H1 (cell line): ENCODE data around the gene GNL2. TPM values are rescaled to one million over a fixed set of nuclear protein-coding genes. Genes with fewer than 3 reads are reported as not detected.

Source experiments
- CTCF ChIA-PET: fragments of 300-600 bp; sonication (Branson Sonifier 250); formaldehyde crosslinking; loops from one replicate; lab custom pipeline; 2021; ENCODE audit not compliant: partially characterized antibody; lab: Charles Lee
- POLR2A ChIA-PET: fragments of 300-600 bp; sonication (Branson Sonifier 250); formaldehyde crosslinking; loops from one replicate; lab custom pipeline; 2021; ENCODE audit warnings: inconsistent platforms; ENCODE audit not compliant: partially characterized antibody; lab: Charles Lee
- DNase-seq, 2 experiments: peaks; one replicate each; pipeline versions ENCODE4 v3.0.0 to v3.0.0-alpha.2; 2010 to 2022; ENCODE audit warnings: low spot score in 2 of 2, low read depth in 1 of 2, mixed read lengths in 1 of 2
- FAIRE-seq: peaks from 2 replicates; lab custom pipeline; 2011; peaks lifted over from hg19 to GRCh38; lab: Jason Lieb, UNC
- H2AFZ ChIP-seq: 2 replicates; pipeline ENCODE4 v1.8.1; 2012; ENCODE audit warnings: low read length, inconsistent platforms
- H2AK5ac ChIP-seq: 2 replicates; pipeline ENCODE4 v1.6.1; 2013; ENCODE audit warnings: low read depth, low read length
- H2BK120ac ChIP-seq: replicated peaks from 2 replicates; pipeline ENCODE3; 2013; ENCODE audit warnings: low read depth, low read length, inconsistent platforms
- H2BK12ac ChIP-seq: 2 replicates; pipeline ENCODE4 v1.6.1; 2013; ENCODE audit warnings: low read depth, low read length
- H2BK15ac ChIP-seq: 2 replicates; pipeline ENCODE4 v1.6.1; 2013; ENCODE audit warnings: low read length
- H2BK20ac ChIP-seq: 2 replicates; pipeline ENCODE4 v1.6.1; 2013; ENCODE audit warnings: low read length
- H2BK5ac ChIP-seq: 2 replicates; pipeline ENCODE4 v1.6.1; 2013; ENCODE audit warnings: low read depth, low read length
- H3K14ac ChIP-seq: 2 replicates; pipeline ENCODE4 v1.6.1; 2013; ENCODE audit warnings: inconsistent platforms; ENCODE audit not compliant: insufficient read length
- H3K18ac ChIP-seq: 2 replicates; pipeline ENCODE4 v1.6.1; 2013; ENCODE audit warnings: low read length; ENCODE audit errors: extremely low read depth
- H3K23ac ChIP-seq: 2 replicates; pipeline ENCODE4 v1.6.1; 2013; ENCODE audit warnings: inconsistent platforms; ENCODE audit not compliant: insufficient read length
- H3K23me2 ChIP-seq: 2 replicates; pipeline ENCODE4 v1.6.1; 2013; ENCODE audit warnings: low read depth, low read length
- H3K27ac ChIP-seq: 2 replicates; pipeline ENCODE4 v1.6.1; 2011; ENCODE audit warnings: low read depth, low read length, inconsistent platforms
- H3K27me3 ChIP-seq, 4 experiments: replicated peaks in 1 of 4; 1 replicate in 1 of 4; 2 replicates in 3 of 4; pipeline versions ENCODE4 v1.6.1 to v1.8.1; 2011 to 2013; ENCODE audit warnings: low read length in 3 of 4, mild to moderate bottlenecking in 3 of 4, inconsistent platforms in 2 of 4, mixed read lengths in 2 of 4, moderate library complexity in 1 of 4; ENCODE audit not compliant: control insufficient read depth in 3 of 4, insufficient read depth in 3 of 4; ENCODE audit errors: extremely low read depth in 1 of 4
- H3K36me3 ChIP-seq, 4 experiments: 2 replicates each; pipeline versions ENCODE4 v1.6.1 to v1.8.1; 2011 to 2013; ENCODE audit warnings: mild to moderate bottlenecking in 4 of 4, low read length in 3 of 4, moderate library complexity in 2 of 4, control low read depth in 1 of 4, inconsistent platforms in 1 of 4; ENCODE audit not compliant: insufficient read depth in 4 of 4, control insufficient read depth in 2 of 4
- H3K4ac ChIP-seq: replicated peaks from 2 replicates; pipeline ENCODE3; 2013; ENCODE audit warnings: low read length, low read depth, mixed read lengths, inconsistent platforms; ENCODE audit not compliant: insufficient read length
- H3K4me1 ChIP-seq, 4 experiments: replicated peaks in 1 of 4; 1 replicate in 1 of 4; 2 replicates in 3 of 4; pipeline versions ENCODE4 v1.6.1 to v1.8.1; 2011 to 2013; ENCODE audit warnings: low read length in 3 of 4, inconsistent platforms in 2 of 4, mixed read lengths in 1 of 4; ENCODE audit not compliant: insufficient read depth in 4 of 4, control insufficient read depth in 3 of 4
- H3K4me2 ChIP-seq, 2 experiments: 2 replicates each; pipeline versions ENCODE4 v1.6.1 to v1.8.1; 2011 to 2013; ENCODE audit warnings: low read depth in 2 of 2, low read length in 2 of 2, control low read depth in 1 of 2, inconsistent platforms in 1 of 2, mild to moderate bottlenecking in 1 of 2; ENCODE audit not compliant: insufficient read depth in 1 of 2
- H3K4me3 ChIP-seq, 4 experiments: fragments of 200-600, 300-600 bp in 1 of 4; sonication (generic), shearing (Covaris generic), sonication (Bioruptor Twin) in 1 of 4; 2 replicates each; pipeline versions ENCODE4 v1.5.1 to v1.8.1; 2011 to 2016; ENCODE audit warnings: low read length in 4 of 4, low read depth in 3 of 4, control low read depth in 2 of 4, inconsistent platforms in 2 of 4, mild to moderate bottlenecking in 2 of 4, mixed read lengths in 1 of 4, moderate library complexity in 1 of 4; ENCODE audit not compliant: insufficient read depth in 2 of 4; ENCODE audit errors: extremely low read depth in 1 of 4
- H3K56ac ChIP-seq: replicated peaks from 2 replicates; pipeline ENCODE3; 2013; ENCODE audit warnings: low read depth, mild to moderate bottlenecking, mixed read lengths, low read length, inconsistent platforms; ENCODE audit not compliant: insufficient read length
- H3K79me1 ChIP-seq: 2 replicates; pipeline ENCODE4 v1.6.1; 2013; ENCODE audit warnings: low read depth, low read length, control low read depth
- H3K79me2 ChIP-seq, 2 experiments: 2 replicates each; pipeline versions ENCODE4 v1.6.1 to v1.8.1; 2012 to 2013; ENCODE audit warnings: low read length in 2 of 2, mild to moderate bottlenecking in 2 of 2, inconsistent platforms in 1 of 2; ENCODE audit not compliant: insufficient read depth in 2 of 2, control insufficient read depth in 1 of 2
- H3K9ac ChIP-seq, 4 experiments: replicated peaks in 1 of 4; 1 replicate in 1 of 4; 2 replicates in 3 of 4; pipeline versions ENCODE4 v1.6.1 to v1.8.1; 2011 to 2013; ENCODE audit warnings: low read depth in 3 of 4, low read length in 3 of 4, control low read depth in 2 of 4, mild to moderate bottlenecking in 2 of 4, moderate library complexity in 2 of 4, inconsistent platforms in 1 of 4; ENCODE audit errors: extremely low read depth in 1 of 4
- H3K9me3 ChIP-seq, 2 experiments: 2 replicates each; pipeline versions ENCODE4 v1.6.1 to v1.8.1; 2012 to 2013; ENCODE audit warnings: mild to moderate bottlenecking in 2 of 2, moderate library complexity in 2 of 2, control low read depth in 1 of 2, inconsistent platforms in 1 of 2, low read depth in 1 of 2, low read length in 1 of 2, mixed read lengths in 1 of 2; ENCODE audit not compliant: insufficient read depth in 2 of 2
- H4K20me1 ChIP-seq, 2 experiments: replicated peaks in 1 of 2; 2 replicates each; pipeline versions ENCODE3 to v1.8.1; 2011 to 2013; ENCODE audit warnings: inconsistent platforms in 2 of 2, low read length in 2 of 2, mild to moderate bottlenecking in 1 of 2; ENCODE audit not compliant: insufficient read depth in 2 of 2, control insufficient read depth in 1 of 2
- H4K5ac ChIP-seq: 2 replicates; pipeline ENCODE4 v1.6.1; 2013; ENCODE audit warnings: low read length, low read depth, mixed read lengths, inconsistent platforms; ENCODE audit not compliant: insufficient read length
- H4K8ac ChIP-seq: 2 replicates; pipeline ENCODE4 v1.8.0; 2013; ENCODE audit warnings: mild to moderate bottlenecking, moderate library complexity, low read length, inconsistent platforms; ENCODE audit not compliant: insufficient read depth; ENCODE audit errors: extremely low read depth
- H4K91ac ChIP-seq: replicated peaks from 2 replicates; pipeline ENCODE3; 2013; ENCODE audit warnings: low read length, mixed read lengths, inconsistent platforms; ENCODE audit not compliant: insufficient read length
- CTBP2 ChIP-seq: IDR thresholded peaks from 2 replicates; pipeline ENCODE4 v1.7.0; 2011; ENCODE audit warnings: borderline replicate concordance, mild to moderate bottlenecking, moderate library complexity, mixed read lengths, low read length; ENCODE audit not compliant: insufficient read depth, insufficient read length
- SIN3A ChIP-seq, 2 experiments: IDR thresholded peaks in 1 of 2; conservative IDR thresholded peaks in 1 of 2; 2 replicates each; pipeline ENCODE4 v1.6.1; 2011 to 2012; ENCODE audit warnings: low read length in 2 of 2, improper control_type of control experiment in 1 of 2, low read depth in 1 of 2, mild to moderate bottlenecking in 1 of 2
- SP1 ChIP-seq: IDR thresholded peaks from 2 replicates; pipeline ENCODE4 v1.6.1; 2011; ENCODE audit warnings: low read depth, low read length
- SP2 ChIP-seq: IDR thresholded peaks from 2 replicates; pipeline ENCODE4 v1.6.1; 2012; ENCODE audit warnings: mild to moderate bottlenecking, low read length, inconsistent platforms
- SRF ChIP-seq: IDR thresholded peaks from 2 replicates; pipeline ENCODE4 v1.6.1; 2011; ENCODE audit warnings: mild to moderate bottlenecking, low read depth, low read length, moderate library complexity
- WGBS, 2 experiments: shearing (Covaris generic) in 1 of 2; methylation state at CpG; one replicate each; pipeline versions ENCODE4 v1.1.6 to v1.1.7; 2013 to 2015; ENCODE audit warnings: low lambda C conversion rate in 2 of 2, mixed read lengths in 2 of 2, inconsistent platforms in 1 of 2, low coverage in 1 of 2, missing lambda C conversion rate in 1 of 2; ENCODE audit not compliant: insufficient replicate concordance in 2 of 2, insufficient coverage in 1 of 2, insufficient read length in 1 of 2; ENCODE audit errors: extremely low coverage in 1 of 2, missing lambda C conversion rate in 1 of 2; 5-methylcytosine and 5-hydroxymethylcytosine counted together
- polyA plus RNA-seq, 7 experiments: library from polyadenylated mRNA; depleted of rRNA in 3 of 7; stranded (reverse) in 5 of 7; unstranded in 2 of 7; fragments of >200 nt in 5 of 7; fragments of 200-250 nt in 2 of 7; gene quantifications; 1 replicate in 5 of 7; 2 replicates in 1 of 7; 4 replicates in 1 of 7; pipeline versions ENCODE4 v1.2.1 to v1.2.3, GENCODE V29; 2011 to 2013; ENCODE audit warnings: missing spikeins in 2 of 7, mixed read lengths in 2 of 7
- total RNA-seq: library from RNA; stranded (reverse); fragmentation: NEBNext Ultra II Directional; extraction: Animal tissue kit (Norgen Biotek cat#: 25700); gene quantifications from 2 replicates; pipeline ENCODE4 v1.2.1, GENCODE V29; 2021

The GNL2 gene
- total and polyA plus RNA-seq, 2 of the 8 experiments (the other 6 are each of a cell fraction or from before 2014, with no cell fraction given): 22.2 to 88.3 TPM

DNA sequence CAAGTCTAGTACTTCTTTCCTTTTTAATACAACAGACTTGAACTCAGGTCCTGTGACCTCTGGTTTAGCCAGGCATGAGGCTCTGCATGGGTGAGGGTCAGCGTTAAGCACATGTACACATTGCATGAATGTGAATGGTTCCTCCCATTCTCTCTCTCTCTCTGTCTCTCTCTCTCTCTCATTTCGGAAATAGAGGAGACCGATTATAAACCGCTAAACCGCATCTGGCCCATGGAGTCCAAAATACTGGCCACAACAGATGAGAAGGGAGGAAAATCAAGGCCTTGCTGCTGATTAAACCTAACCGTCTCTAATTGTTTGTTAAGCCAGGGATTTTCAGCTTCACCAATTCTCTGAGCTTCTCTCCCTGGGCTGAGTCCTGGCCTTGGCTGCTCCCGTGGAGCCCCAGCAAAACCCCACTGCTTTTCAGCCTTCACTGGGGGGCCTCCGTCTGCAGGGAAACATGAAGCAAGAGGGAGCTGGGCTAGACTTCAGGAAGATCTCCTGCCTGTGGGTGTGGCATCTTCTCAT, 32.4 kb upstream of the GNL2 start:
- H3K23me2 ChIP-seq: no peaks in the 10 kb centered on the region; the same call in 1 of the 2 replicates
- DNase-seq (no peak), FAIRE-seq (no peak)
- no peak overlapping the region for H2BK120ac ChIP-seq
- no peak overlapping the region for H3K27ac ChIP-seq
- H2BK12ac ChIP-seq: no peak overlapping the region
- H3K27me3 ChIP-seq: peaks cover 32 to 75% (median 57%) of the 10 kb centered on the region in 4 experiments
- POLR2A ChIA-PET: no interaction called here
- no peak overlapping the region; a peak in 1 of 8 replicates for H3K4me3 ChIP-seq
- no peaks in the 10 kb centered on the region for H3K79me1 ChIP-seq
- no peak overlapping the region for H3K9ac ChIP-seq
- no peak overlapping the region for H4K8ac ChIP-seq
- no peak overlapping the region for H3K23ac ChIP-seq
- H3K36me3 ChIP-seq: no peaks in the 10 kb centered on the region
- H3K9me3 ChIP-seq: no peaks in the 10 kb centered on the region
- no peak overlapping the region for H3K56ac ChIP-seq
- peaks cover 0 to 3% (median 1%) of the 10 kb centered on the region in 4 experiments; a peak in 5 of 7 replicates for H3K4me1 ChIP-seq
- H4K20me1 ChIP-seq: peaks cover 3 to 6% of the 10 kb centered on the region in 2 experiments
- no peak overlapping the region for H4K91ac ChIP-seq
- CTCF ChIA-PET: interaction anchor here (0.6 to 5.2 kb wide), 3 partner anchors 15 to 41 kb away, joined by 3 to 36 read pairs (median 3); no protein-coding TSS in a partner anchor
- no peaks in the 10 kb centered on the region for H3K79me2 ChIP-seq
- no peak overlapping the region for H2BK15ac ChIP-seq
- H2AFZ ChIP-seq: no peak overlapping the region
- no peak overlapping the region for H3K4ac ChIP-seq
- H3K18ac ChIP-seq: no peak overlapping the region
- no peak overlapping the region for H2BK20ac ChIP-seq
- H2AK5ac ChIP-seq: no peak overlapping the region
- H3K14ac ChIP-seq: no peak overlapping the region
- no peak overlapping the region for H2BK5ac ChIP-seq
- no peak overlapping the region for H3K4me2 ChIP-seq
- H4K5ac ChIP-seq: no peak overlapping the region
- WGBS, 2 experiments: 79% methylated on average over 8 of the region's 8 CpGs; no CpG with 5 or more reads in 1 of the 2 experiments
- no peak for TF ChIP-seq SRF
- no peak for TF ChIP-seq SP1
- TF ChIP-seq CTBP2: no peak
- TF ChIP-seq SP2: no peak
- no peak for TF ChIP-seq SIN3A (conservative IDR thresholded peaks at IDR 0.05 in 1 of 2, IDR thresholded peaks at IDR 0.05 in 1 of 2; ENCODE audit: low read depth in 1 of 2, low read length in 2 of 2)
